ENCODE data around the gene CBR4.
"Not testable (repeated sequence)": the region's sequence is repeated elsewhere in the genome, so short reads cannot be mapped to it uniquely, and the experiment has no call there.

CBR4 gene

DNA sequence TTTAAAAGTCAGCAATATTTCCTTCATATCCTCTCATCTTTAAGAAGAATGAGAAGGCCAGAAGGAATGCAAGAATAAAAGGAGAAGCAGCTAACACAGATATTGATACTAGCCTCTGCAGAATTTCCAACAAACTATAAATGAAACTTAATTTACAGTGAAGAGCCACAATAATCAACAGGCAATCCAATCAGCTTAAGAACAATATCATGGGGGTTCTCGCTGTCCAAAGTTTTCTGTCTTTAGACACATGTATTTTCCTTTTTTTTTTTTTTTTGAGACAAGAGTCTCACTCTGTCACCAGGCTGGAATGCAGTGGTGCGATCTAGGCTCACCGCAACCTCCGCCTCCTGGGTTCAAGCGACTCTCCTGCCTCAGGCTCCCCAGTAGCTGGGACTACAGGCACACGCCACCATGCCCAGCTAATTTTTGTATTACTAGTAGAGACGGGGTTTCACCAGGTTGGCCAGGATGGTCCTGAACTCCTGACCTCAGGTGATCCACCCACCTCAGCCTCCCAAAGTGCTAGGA lies 17.0 kb downstream of the CBR4 start:
- DNase-seq: not testable (repeated sequence)

DNA sequence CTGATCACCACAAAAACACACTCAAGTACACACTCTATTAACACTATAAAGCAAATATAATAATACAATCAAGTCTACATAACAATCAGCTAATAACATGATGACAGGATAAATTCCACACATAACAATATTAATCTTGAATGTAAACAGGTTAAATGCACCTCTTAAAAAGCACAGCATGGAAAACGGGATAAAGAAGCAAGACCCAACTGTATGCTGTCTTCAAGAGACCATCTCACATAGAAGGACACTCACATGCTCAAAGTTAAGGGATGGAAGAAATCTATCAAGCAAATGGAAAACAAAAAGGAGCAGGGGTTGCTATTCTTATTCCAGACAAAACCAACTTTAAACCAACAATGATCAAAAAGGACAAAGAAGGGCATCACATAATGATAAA lies 28.1 kb downstream of the CBR4 start:
- no peak for DNase-seq

DNA sequence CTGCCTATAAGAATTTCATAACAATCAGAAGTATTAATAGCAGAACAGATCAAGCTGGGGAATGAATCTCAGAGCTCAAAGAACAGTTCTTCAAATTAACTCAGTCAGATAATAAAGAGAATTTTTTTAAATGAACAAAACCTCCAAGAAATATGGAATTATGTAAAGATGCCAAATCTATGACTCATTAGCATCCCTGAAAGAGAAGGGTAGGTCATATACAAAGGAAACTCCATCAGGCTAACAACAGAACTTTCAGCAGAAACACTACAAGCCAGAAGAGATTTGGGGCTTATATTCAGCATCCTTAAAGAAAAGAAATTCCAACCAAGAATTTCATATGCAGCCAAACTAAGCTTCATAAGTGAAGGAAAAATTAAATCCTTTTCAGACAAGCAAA lies 28.6 kb downstream of the CBR4 start:
- DNase-seq: no peak

DNA sequence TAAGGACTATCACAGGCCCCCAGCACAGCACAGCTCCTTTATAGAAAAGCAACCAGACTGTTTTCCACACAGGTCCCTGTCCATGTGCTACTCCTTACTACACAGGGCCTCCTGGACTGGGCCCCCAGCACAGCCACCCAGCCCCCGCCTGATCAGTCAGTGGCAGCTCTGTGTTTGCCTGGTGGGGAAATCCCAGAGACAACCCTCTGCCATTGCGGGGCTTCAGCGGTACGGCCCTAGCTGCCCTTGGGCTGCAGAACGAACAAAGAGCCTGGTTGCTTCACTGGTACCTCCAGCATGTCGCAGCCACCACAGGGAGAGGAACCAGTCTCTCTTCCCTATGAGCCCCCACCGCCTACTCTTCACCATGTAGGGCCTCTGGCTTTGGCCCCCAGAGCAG lies 30.7 kb downstream of the CBR4 start:
- DNase-seq: no peak

DNA sequence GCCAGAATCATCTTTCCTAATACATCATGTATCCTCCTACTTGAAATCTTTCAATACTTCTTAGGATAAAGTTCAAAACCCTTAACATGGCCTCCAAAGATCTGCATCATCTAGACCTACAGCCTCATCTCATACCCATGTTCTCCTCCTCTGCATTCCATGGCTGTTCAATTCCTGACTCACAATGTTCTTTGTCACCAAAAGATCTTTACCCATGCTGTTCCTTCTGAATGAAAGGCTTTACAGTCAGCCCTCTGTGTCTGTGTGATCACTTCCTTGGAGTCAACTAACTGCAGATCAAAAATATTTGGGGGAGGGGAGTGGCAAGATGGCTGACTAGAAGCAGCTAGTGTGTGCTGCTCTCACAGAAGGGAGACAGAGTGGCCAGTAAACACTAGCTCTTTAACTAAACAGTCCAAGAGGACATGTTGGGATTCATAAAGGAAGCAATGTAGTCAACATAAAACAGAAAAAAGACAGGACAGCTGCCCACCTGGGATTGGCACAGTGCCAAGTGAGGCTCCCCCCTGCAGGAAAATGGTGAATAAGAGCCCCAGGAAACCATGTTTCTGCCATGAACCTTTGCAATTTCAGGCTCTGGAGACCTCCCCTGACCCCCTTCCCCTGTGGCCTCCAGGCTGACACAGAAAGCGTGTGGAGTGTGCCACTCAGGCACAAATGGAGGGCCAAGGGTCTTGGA lies 31.9 kb downstream of the CBR4 start:
- no peak for DNase-seq

DNA sequence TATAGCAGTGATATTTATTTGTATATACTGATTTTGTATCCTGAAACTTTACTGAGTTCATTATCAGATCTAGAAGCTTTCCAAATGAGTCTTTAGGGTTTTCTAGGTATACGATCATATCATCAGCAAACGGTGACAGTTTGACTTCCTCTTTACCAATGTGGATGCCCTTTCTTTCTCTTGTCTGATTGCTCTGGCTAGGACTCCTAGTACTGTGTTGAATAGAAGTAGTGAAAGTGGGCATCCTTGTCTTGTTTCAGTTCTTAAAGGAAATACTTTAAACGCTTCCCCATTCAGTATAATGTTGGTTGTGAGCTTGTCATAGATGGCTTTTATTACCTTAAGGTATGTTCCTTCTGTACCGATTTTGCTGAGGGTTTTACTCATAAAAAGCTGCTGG lies 37.5 kb downstream of the CBR4 start:
- no peak for DNase-seq

DNA sequence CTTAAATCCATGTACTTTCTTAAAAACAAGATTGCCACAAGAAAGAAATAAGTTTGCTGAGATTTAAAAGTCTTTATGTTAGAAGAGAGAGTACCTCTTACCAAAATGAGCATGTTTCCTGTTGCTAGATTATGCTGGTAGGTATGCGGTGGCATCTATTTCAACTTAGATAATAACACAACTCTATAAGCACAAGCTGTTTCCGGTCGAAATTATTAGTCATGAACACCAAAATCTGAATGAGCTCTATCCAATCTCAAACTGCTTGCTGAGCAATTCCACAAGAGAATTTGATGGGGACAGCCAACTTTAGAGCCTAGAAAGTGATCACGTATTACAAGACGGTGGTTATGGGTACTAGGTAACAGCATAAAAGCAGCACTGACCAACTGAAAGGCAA lies 49.3 kb downstream of the CBR4 start:
- no peak for DNase-seq

DNA sequence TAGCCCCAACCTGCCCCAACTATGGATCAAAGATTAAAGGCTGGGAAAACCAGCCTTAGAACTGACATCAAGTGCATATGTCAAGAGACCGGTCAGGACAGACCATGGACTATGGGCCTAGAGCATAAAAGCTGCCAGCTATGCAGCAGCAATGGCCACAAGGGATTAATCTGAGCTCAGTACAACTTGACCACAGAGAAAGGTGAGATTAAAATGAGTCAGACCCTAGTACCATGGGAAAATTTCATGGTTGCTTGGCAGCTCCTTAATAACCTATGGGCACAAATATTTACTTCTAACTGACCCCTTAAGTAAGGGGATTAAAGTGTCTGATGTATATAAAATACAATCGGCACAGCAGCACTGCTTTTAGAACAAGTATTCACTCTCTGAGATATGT lies 54.4 kb downstream of the CBR4 start:
- DNase-seq: no peak

DNA sequence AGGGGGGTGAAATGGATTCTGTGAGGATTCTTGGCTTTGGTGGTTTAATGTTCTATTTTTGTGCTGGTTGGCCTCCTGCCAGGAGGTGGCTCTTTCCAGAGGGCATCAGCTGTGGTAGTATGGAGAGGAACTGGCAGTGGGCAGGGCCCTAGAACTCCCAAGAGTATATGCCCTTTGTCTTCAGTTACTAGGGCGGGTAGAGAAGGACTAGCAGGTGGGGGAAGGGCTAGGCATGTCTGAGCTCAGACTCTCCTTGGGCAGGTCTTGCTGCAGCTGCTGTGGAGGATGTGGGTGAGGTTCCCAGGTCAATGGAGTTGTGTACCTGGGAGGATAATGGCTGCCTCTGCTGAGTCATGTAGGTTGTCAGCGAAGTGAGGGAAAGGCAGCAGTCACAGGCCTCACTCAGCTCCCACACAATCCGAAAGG lies 57.2 kb downstream of the CBR4 start:
- not testable (repeated sequence) for DNase-seq

DNA sequence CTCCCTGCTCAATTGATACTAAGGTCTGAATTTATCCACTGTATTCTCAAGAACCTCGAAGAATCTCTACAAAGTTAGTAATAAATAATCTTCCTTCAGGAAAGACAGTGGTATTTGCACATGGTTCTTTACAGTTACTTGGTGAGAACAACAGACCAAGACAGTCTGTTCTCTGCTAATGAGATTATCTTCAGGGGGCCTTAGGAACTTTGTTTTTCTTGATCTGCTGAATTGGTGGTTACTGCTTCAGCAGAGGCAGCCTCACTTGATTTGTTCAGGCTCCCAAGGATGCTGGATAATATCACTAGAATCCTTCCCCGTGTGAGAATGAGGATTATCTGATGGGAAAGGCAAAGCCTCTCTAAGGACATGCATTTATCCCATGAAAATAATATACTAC lies 64.8 kb downstream of the CBR4 start:
- DNase-seq: no peak

DNA sequence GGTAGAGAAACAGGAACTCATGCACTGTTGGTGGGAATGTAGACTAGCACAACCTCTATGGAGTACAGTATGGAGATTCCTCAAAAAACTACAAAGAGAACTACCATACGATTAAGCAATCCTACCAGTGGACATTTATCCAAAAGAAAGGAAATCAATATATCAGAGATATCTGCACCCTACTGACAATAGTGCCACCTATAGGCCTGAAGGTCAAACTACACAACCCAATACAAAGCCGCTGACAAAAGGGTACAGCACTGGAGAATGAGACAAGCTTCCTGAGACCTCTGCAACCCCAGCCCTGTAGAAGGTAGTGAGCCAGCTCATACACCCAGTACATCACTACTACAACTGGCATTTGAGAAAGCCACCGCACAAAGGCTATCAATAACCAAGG lies 67.1 kb downstream of the CBR4 start:
- DNase-seq: peak in 1 of 2 experiments; percentile 1
